Raji (cell line): ENCODE results near the gene PCGF2.

Source experiments
- POLR2A ChIP-seq: IDR thresholded peaks from 2 replicates; pipeline ENCODE4 v1.6.1; 2011; ENCODE audit warnings: low read depth, low read length, control low read depth; ENCODE audit not compliant: insufficient read depth

Gene PCGF2

DNA sequence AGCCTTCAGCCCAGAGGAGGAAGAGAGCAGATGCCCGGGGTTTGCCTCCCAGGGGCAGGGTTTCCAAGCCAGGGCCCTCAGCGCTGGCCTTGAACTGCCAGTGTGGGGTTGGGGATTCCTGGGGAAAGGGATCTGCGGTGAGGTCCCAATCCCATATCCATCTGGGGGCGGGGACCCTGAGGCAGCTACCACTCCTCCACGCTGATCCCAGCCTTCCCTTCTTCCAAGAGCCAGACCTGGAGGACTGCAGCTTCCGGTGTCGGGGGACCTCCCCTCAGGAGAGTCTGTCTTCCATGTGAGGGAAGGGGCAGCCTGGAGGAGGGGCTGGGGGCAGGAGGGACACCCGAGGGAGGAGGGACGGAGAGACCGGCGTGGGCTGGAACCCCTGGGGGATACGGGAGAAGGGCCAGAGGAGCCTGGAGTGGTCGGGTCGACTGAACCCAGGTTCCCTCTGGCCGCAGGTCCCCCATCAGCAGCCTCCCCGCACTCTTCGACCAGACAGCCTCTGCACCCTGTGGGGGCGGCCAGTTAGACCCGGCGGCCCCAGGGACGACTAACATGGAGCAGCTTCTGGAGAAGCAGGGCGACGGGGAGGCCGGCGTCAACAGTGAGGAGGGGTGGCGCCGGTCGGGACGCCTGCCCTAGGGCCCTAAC lies 28.7 kb downstream of the PCGF2 start:
- no peak for TF ChIP-seq POLR2A

DNA sequence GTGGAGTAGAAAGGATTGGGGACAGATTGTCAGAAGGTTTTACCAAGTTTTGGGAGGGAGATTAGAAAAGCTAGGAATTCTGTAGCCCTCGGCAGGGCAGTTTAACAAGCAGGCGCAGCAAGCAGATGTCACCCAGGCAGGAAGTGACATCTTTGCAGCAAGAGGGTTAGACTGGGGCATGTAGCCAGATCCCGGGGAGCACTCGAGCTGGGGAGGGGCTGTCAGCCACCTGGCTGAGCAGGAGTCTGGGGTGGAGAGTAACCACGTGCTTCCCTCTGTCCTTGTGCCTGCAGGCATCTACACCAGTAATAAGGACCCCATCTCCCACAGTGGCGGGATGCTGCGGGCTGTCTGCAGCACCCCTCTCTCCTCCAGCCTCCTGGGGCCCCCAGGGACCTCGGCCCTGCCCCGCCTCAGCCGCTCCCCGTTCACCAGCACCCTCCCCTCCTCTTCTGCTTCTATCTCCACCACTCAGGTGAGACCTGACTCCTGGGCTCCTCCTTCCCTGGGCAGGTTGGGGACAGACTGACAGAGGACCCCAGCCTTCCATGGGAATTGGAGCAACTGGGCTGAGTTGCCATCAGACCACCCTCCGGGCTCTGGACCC lies 30.9 kb downstream of the PCGF2 start:
- no peak for TF ChIP-seq POLR2A

DNA sequence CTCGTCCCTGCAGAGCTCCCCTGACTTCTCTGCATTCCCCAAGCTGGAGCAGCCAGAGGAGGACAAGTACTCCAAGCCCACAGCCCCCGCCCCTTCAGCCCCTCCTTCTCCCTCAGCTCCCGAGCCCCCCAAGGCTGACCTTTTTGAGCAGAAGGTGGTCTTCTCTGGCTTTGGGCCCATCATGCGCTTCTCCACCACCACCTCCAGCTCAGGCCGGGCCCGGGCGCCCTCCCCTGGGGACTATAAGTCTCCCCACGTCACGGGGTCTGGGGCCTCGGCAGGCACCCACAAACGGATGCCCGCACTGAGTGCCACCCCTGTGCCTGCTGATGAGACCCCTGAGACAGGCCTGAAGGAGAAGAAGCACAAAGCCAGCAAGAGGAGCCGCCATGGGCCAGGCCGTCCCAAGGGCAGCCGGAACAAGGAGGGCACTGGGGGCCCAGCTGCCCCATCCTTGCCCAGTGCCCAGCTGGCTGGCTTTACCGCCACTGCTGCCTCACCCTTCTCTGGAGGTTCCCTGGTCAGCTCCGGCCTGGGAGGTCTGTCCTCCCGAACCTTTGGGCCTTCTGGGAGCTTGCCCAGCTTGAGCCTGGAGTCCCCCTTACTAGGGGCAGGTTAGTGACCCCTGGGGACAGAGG lies 31.6 kb downstream of the PCGF2 start:
- no peak for TF ChIP-seq POLR2A

DNA sequence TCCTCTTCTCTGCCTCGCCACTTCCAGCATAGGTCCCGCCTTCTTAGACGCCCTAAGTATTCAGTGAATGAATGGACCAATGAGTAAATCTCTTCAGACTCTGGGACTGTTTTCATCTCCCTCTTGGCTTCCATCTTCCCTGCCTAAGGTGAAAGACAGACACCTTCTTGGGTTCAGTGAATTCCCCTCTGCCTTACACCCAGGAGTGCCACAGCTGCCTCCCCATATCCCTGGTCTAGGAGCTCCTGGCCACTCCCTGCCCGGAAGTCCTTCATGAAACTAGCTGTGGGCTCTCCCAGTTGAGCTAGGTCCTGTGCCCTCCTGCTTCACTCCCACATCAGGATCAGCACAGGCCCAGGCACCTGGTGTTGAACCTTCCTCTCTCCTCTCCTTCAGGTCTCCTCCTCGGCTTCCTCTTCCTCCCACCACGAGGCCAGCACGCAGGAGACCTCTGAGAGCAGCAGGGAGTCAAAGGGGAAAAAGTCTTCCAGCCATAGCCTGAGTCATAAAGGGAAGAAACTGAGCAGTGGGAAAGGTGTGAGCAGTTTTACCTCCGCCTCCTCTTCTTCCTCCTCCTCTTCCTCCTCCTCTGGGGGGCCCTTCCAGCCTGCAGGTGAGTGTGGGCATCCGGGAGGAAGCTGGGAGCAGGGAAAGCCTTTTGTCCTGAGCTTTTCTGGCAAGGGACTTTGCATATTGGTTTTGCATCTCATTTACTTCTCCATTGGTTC lies 32.8 kb downstream of the PCGF2 start:
- no peak for TF ChIP-seq POLR2A

DNA sequence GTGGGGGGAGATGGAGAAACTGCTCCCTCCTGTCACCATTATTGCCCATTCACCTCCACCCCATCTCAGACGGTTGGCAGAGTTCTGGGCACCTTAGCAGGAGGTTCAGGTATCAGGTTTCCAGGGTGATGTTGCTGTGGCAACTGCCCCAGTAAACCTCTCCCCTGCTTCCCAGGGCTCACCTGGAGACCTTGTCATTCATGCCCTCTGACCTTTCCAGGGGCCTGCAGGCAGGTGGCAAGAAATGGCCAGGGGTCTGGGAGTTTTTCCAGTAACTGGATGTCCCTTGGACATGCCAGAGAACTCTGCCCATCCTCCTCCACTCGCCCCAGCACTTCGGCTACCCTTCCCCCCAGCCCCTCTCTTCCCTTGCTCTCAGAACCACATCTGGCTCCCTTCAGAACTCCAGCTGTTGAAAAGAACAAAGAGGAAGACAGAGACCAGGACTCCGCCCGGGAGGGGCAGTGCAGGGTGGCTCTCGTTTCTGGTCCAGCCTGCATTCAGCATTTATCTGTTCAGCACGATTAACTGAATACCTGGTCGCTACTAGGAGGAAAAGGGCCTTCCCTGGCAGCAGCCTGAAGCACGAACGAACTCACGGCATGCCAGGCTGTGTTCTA lies 34.6 kb downstream of the PCGF2 start:
- no peak for TF ChIP-seq POLR2A

DNA sequence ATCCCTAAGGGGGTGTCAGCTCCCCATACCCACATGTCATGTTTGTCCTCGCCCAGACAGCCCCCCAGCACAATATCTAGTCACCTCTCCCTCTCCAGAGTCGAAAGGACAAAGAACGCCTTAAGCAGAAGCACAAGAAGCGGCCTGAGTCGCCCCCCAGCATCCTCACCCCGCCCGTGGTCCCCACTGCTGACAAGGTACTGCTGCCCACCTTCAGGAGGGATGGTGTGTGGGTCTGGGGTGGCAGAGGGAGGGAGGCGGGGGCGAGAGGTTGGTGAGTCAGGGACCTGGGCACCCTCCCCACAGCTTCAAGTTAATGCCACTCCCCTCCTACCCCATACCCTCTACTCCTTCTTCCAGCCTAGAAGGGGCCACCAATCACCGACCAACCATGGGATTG lies 35.5 kb downstream of the PCGF2 start:
- no peak for TF ChIP-seq POLR2A

DNA sequence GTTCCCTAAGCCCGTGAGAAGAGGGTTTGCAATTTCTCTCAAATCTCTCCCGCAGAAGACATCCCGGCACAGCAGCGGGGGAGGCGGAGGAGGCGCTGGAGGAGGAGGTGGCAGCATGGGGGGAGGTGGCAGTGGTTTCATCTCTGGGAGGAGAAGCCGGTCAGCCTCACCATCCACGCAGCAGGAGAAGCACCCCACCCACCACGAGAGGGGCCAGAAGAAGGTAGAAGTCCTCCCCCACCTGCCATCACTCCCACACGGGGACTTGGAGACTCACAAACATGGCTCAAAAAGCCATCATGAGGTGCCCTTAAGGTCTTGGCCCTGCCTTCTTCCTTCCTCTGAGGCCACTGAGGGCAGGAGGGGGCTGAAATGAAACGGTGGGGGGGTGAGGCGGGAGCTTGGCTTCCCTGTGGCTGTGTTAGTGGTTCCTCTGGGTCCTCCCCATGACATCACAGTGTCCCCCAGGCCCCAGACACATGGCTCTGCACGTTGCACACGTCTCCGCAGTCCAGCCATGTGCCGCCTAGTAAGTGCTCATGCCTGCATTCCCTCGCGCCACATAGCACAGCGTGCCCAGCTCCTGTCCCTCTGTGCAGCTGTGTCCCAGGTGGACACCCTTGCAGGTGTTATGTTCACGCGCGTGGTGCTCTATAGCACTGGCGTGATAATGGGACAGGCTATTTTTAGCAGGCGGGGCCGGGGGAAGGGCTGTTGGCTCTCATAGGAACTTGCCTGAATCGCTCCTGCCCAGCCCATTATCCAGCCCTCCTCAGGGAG lies 36.2 kb downstream of the PCGF2 start:
- TF ChIP-seq POLR2A: no peak

DNA sequence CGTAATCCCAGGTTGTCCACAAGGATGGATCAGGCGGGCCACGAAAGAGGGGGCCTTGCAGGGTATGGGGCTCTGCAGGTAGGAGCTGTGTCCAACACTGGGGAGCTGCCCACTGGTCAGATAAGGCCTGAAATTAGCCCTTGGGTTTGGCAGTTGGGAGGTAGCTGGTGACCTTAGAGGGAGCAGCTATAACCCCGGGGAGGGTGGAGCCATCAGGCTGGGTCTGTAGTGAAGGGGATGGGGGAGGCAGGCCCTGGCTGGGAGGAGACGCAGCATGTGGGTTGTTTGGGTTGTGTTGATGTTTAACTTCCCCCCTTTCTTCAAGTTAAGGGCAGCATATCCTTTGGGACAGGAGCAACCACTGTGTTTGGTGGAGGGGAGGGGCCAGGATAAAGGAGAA lies 37.2 kb downstream of the PCGF2 start:
- no peak for TF ChIP-seq POLR2A

DNA sequence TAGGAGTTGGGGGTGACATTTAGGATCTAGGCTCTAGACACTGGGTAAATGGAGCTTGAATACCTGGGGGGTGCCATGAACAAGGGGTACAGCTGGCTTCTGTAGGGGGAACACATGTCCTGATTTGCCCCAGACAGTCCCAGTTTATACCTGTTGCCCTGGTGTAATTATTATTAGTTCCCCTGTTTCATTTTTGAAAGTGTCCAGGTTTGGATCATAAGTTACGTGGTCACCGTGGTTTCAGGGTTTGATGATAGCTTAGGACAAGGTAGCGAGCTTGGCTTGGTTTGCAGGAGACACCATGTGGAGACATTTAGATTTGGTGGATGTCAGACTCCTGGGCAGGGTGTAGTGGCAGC lies 37.6 kb downstream of the PCGF2 start:
- TF ChIP-seq POLR2A: no peak

DNA sequence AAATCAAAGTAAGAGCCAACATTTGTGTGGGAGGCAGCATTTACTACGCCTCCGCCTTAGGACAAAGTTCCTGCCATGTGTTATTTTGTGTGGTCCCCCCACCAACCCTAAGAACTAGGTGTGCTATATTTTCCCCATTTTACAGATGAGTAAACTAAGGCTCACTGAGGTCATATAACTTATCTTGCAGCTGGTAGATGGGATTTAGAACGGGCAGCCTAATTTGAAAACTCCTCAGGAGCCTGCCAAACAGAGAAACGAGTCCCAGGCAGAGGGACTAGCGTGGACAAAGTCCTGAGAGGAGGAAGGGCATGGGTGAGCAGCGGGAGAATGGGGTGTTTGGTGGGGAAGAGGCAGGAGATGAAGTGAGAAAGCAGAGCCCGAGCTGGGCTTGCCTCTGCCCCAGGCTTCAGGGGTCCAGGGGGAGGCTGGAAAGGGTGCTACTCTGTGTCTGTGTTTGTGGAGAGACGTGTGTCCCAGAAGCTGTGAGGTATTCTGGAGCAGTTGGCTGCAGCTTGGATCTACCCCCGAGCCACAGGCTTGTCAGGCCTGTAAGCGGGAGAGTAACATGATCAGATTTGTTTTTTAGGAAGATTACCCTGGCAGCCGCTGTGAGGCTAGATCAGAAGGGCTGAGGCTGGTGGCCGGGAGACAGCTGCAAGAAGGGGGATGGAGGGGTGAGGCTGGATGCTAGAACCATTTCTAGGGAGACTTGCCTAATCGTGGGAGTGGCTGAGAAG lies 38.1 kb downstream of the PCGF2 start:
- no peak for TF ChIP-seq POLR2A

DNA sequence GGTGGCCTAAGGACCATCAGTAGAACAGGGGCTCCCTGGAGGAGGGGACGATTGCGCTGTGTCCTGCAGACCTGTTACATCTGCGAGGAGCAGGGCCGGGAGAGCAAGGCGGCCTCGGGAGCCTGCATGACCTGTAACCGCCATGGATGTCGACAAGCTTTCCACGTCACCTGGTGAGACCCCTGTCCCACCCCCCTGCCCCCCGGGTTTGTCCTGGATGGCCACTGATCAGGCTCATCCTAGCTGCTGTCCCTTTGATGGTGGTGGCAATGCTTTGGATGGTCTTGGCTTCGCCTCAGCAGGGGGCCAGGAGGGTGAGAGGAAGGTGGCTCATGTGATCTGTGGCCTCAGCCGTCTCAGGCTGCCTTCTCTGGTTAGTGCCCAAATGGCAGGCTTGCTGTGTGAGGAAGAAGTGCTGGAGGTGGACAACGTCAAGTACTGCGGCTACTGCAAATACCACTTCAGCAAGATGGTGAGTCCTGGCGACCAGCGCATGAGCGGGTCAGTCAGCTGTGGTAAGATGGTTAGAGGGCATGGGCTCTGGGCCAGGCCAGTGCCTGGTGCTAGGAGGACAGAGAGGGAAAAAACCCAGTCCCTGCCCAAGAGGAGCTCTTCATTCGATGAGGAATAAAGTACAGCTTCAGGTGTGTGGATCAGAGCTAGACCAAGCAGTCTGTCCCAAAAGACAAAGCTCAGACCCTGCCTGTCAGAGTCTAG lies 38.9 kb downstream of the PCGF2 start:
- no peak for TF ChIP-seq POLR2A

DNA sequence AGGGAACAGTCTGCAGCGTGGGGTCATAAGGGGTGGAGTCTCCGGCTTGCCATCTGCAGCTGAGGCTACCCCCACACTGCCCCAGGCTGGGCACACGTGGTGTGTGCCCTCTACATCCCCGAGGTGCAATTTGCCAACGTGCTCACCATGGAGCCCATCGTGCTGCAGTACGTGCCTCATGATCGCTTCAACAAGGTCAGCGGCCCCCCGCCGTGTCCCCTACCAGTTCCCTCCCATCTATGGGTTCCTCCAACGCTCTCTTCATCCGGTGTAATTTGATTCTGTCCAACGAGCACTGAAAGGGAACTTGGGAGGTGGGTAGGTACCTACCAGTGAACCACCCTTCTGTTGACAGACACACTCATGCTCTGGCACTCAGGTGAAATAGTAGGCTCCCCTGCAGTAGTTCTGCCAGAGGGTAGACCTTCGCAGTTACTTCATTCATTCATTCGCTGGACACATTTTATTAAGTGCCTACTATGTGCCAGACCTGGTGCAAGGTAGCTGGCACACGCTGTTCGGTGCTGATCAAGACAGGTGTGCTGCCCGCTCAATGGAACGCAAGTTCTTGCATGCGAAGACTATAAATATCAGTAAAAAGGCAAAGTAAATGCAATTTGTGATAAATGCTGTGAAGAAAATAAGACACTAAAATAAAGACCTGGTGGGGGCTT lies 40.3 kb downstream of the PCGF2 start:
- TF ChIP-seq POLR2A: no peak

DNA sequence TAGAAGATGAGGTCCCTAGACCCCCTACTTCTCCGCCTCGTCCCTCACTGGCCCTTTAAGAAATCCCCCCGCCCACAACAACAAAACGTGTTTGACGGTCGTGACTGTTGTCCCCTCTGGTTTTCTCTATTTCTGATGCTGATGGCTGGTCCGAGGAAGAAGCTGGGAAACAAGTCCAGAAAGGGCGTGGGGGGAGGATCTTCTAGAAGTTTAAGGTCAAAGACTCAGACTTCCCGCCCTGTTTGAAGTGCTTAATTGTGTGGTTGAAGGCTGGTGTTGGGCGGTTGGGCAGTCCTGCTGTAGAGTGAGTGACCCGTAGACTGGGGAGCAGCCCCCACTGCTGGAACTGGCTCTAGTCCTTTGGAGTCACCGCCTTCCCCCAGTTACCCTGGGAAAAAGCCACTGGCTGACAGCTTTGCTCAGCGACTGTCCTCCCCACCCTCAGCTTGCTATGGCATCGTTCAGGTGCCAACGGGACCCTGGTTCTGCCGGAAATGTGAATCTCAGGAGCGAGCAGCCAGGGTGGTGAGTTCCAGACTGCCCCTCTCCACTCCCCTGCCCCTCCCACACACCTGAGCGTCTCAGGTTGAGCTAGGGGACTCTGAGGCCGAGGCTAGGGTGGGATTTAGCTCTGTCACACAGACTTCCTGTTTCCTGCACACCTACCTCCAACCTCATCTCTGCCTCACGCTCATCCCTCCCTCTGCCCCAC lies 41.5 kb downstream of the PCGF2 start:
- peak; percentile 38 for TF ChIP-seq POLR2A
